ENCODE measurements around the gene MAGEA2B.
"Not testable (repeated sequence)": the region's sequence is repeated elsewhere in the genome, so short reads cannot be mapped to it uniquely, and the experiment has no call there.

GRCh38 chrX:152736528-152736927 is 22.1 kb downstream of the MAGEA2B start:
- TF ChIP-seq POLR2A, POLR2AphosphoS5 (IDR thresholded peaks at IDR 0.05): not testable (repeated sequence)
- TF ChIP-seq, protein P1, sequence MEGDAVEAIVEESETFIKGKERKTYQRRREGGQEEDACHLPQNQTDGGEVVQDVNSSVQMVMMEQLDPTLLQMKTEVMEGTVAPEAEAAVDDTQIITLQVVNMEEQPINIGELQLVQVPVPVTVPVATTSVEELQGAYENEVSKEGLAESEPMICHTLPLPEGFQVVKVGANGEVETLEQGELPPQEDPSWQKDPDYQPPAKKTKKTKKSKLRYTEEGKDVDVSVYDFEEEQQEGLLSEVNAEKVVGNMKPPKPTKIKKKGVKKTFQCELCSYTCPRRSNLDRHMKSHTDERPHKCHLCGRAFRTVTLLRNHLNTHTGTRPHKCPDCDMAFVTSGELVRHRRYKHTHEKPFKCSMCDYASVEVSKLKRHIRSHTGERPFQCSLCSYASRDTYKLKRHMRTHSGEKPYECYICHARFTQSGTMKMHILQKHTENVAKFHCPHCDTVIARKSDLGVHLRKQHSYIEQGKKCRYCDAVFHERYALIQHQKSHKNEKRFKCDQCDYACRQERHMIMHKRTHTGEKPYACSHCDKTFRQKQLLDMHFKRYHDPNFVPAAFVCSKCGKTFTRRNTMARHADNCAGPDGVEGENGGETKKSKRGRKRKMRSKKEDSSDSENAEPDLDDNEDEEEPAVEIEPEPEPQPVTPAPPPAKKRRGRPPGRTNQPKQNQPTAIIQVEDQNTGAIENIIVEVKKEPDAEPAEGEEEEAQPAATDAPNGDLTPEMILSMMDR (IDR thresholded peaks at IDR 0.05), result not testable (repeated sequence)

Measured in stomach (tissue), 4 donors.